UCSD-AML1 (cell line): ENCODE measurements around the gene USF3.

Experiments used
- DNase-seq: peaks from one replicate; lab custom pipeline; 2025; ENCODE audit not compliant: unreplicated experiment; lab: John Stamatoyannopoulos, UW

Gene USF3

GRCh38 chr3:113695786-113696645 is at the start of gene USF3:
Gene USF3 (minus strand): TSS chr3:113696642. CDS start chr3:113674878, 21,764 bp downstream.
- peak; percentile 81 for DNase-seq

- peak; percentile 93 for DNase-seq
Measured at GRCh38 chr3:113745756-113746547, 49.5 kb upstream of the USF3 start, which contains the start of gene NAA50. Gene NAA50 (minus strand): TSS chr3:113746249. CDS start chr3:113745949, 300 bp downstream.

GRCh38 chr3:113744941-113745755 is 48.7 kb upstream of the USF3 start:
- DNase-seq: peak; percentile 64

GRCh38 chr3:113743006-113743630 is 46.7 kb upstream of the USF3 start:
- no peak for DNase-seq

- no peak for DNase-seq
Measured at GRCh38 chr3:113741620-113742019, 45.2 kb upstream of the USF3 start.

GRCh38 chr3:113741086-113741485 is 44.6 kb upstream of the USF3 start:
- no peak for DNase-seq

- DNase-seq: peak; percentile 14
Measured at GRCh38 chr3:113736548-113737089, 40.2 kb upstream of the USF3 start.

GRCh38 chr3:113731694-113732093 is 35.3 kb upstream of the USF3 start:
- DNase-seq: no peak

GRCh38 chr3:113730550-113730949 is 34.1 kb upstream of the USF3 start:
- DNase-seq: no peak

- no peak for DNase-seq
Measured at GRCh38 chr3:113728661-113729060, 32.2 kb upstream of the USF3 start.

- no peak for DNase-seq
Measured at GRCh38 chr3:113721636-113722035, 25.2 kb upstream of the USF3 start.

- DNase-seq: no peak
Measured at GRCh38 chr3:113719758-113720157, 23.3 kb upstream of the USF3 start.

GRCh38 chr3:113719294-113719693 is 22.9 kb upstream of the USF3 start:
- no peak for DNase-seq

- no peak for DNase-seq
Measured at GRCh38 chr3:113717818-113718217, 21.4 kb upstream of the USF3 start.

- no peak for DNase-seq
Measured at GRCh38 chr3:113717308-113717707, 20.9 kb upstream of the USF3 start.

- DNase-seq: no peak
Measured at GRCh38 chr3:113714702-113715101, 18.3 kb upstream of the USF3 start.

- no peak for DNase-seq
Measured at GRCh38 chr3:113712129-113712528, 15.7 kb upstream of the USF3 start.

GRCh38 chr3:113707835-113708234 is 11.4 kb upstream of the USF3 start:
- DNase-seq: no peak

- no peak for DNase-seq
Measured at GRCh38 chr3:113698956-113699355, 2.5 kb upstream of the USF3 start.

GRCh38 chr3:113698213-113698742 is 1.8 kb upstream of the USF3 start:
- no peak for DNase-seq
